GM15510 (cell line): ENCODE measurements around the gene RFX7.

Experiments used
- POLR2A ChIP-seq: IDR thresholded peaks from 3 replicates; pipeline ENCODE4 v1.6.1; 2011; ENCODE audit warnings: borderline replicate concordance; ENCODE audit not compliant: insufficient read length; ENCODE audit errors: extremely low read depth

RFX7 gene

DNA sequence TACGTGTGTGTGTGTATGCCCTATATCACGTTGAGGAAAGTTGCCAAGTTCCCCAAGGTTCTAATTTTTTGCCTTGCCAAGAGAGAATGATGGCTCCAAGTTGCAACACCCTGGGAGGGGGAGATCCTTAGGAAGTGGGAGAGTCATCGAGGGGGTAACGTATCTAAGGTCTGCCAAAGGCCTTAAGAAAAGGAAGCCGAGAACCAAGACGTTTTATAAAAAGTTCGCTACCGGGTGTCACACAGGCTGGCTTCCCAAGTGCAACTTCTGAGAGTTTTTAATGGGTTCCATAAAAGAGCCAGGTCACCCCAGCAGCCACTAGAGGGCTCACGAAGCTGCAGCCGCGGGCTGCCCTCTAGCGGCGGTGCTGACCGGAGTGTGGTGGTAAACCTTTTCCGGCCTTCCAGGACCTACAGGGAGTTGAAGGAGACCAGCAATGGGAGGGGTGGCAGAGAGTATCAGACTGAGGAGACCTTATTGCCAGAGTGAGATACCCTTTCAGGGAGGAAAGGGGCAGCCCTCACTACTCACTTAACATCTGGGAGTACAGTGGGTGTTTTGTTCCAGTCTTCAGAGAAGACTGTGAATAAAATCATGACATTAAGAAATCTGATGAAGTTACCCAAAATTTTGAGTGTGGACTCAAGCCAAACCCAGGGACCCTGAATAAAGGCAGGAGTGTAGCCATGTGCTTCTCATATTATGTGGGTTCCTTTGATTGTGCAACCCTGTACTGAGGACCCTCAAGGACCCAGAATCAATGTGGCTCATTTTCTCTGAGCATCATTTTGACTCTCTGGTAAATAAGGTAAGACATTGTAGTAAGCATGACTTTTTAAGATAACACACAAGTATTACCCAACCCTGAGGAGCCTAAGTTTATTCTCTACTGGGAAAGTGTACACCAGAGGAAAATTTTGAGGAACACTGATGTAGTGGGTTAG, 2.5 kb upstream of the RFX7 start:
- TF ChIP-seq POLR2A: peak; percentile 55

DNA sequence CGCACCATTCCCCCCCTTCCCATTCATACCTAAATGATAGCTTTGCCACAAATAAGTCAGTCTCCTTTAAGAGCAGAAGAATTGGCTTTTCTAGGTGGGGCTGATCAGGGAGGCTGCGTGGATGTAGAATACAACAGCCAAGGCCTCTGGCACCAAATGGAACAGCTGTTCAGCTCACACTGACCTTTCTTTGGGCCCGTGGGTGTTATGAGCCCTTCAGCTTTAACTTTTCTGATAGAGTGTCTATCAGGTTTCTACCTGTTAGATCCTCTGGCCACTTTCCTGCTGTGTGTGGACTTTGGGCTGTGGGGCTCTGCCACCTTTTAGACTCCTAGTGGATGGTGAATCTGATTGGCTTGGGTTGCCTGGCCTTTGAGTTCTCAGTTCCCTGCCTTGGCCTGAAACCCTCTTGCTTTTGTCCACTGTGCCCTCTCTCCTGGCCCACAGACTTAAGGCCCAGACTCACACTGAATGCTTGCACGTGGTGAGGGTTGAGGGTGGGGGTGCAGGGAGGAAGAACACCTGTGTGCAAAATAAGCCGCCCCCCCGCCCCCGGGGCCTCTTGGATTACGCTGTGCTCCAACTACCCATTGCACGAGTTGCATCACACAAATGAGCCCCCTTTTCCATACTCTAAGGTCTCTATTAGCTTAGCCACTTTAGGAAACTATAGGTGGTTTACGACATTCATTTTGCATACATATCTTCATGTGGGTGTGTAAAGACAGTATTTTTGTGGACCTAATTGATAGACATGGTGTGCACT, 1.3 kb upstream of the RFX7 start:
- peak; percentile 38 for TF ChIP-seq POLR2A

DNA sequence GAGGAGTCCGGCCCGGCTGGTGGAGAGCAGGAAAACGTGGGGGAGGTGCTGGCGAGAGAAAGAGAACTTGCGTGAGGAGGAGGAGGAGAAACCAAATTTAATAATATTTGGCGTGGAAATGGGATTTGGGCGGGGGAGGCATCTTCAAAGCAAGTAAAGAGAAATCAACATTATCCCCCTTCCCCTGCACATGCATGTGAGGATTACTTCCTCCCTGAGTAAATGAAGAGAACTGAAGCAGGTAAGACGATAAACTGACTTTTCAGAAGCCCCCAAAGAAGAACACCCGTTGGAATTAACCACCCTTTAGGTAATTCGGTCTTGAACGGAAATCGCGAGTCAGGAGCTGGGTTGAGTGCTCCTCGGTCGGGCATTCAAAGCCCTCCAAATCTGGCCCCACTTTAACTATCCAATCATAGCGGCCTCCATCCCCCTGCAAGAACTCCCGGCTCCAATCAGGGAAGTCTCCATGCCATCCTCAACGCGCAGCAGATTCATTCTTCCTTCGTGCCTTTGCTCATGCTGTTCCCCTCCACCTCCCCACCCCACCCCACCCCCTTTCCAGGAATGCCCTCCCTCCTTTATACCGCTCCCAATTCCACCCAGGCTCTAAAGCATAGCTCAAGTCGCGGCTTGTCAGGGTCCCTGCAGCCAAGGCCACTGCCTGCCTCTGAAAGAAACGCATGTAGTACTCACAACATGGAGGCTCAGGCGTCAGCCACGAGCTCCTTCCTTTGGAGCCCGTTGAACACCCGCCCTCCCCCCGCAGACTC, 545 bp upstream of the RFX7 start:
- TF ChIP-seq POLR2A: peak; percentile 5

DNA sequence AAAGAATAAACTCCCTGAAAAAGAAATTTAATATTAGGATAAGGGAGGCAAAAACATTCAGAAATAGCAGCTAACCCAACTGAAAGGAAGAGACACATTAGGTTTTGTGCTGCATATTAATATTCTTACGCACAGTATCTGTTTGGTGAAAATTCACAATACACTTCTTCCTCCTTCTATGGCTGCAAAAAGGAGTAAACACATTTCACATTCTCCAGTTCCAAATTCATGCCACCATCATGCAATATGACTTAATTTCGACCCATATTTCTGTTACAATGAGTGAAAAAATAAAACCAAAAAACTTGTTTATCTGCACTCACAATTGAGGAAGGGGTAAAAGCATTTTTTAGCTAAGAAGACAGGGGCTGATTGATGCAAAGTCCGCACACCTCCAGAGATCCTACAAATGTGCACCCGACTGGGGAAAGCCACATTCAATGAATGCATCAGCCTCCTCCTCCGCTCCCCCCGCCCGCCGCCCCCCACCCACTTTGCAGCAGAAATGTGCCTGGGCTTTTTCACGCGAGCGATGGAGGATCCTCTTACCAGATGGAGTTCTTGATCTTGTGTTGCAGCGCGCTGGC, 1.0 kb downstream of the RFX7 start:
- TF ChIP-seq POLR2A: no peak

DNA sequence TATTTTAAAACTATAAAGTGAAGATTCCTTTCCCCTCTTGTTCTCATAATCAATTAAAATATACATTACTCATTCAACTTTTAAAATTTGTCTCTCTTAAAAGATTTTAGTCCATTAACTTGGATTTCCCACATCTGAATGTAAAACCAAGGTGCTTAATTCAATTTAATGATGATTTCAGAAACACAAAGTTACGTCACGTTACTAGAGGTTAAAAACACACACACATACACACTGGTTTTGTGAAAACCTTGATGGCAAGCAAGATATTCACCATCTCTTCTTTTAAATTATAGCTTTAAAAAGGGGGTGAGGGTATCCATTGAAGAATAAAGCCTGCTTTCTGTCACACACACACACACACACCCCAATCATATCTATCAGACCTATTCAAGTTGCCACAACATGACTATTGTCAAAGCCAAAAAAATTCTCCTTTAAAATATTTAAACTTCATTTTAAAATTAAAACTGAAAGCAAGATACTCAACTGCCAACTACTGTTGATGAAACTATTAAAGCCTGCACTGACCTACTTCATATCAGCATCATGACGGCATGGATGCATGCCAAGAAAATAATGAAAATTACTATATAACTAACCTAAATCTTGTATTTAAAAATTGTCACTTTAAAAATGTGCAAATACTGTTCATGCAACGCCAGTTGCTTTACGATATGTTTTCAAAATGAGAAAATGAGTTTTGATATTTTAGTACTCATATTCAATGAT, 2.1 kb downstream of the RFX7 start:
- no peak for TF ChIP-seq POLR2A

DNA sequence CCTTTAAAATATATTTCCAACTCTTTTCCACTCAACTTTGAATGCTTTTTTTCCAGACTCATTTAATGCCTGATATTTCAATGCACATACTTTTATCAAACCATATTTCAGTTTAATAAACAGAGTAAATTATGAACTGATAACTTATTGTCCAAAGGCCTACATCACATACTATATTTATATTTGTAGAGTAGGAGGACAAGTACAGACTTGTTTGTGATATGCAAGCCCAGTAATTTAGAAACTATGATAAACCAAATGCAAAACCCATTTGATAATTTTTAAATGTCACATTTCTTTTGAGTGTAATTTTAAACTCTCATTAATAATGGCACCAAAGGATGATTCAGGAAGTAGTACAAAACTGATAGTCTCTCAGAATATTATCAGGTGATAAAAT, 3.3 kb downstream of the RFX7 start:
- no peak for TF ChIP-seq POLR2A

DNA sequence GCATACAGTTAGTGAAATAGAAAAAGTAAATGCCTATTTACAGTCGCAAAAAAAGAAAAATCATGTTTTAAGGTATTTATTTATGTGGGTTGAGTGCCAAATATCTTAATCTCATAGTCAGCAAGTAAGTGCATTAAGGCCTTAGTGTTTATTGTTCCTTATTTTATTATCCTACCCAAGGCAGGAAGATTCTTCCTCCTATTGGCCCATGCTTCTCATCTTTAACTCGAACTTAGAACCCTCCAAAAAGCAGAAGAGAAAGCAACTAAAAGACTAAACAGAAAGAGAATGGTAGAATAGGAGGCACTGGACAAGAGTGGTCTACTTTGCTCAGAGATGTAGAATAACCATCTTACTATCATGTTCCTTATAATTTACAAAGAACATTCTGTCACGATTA, 7.5 kb downstream of the RFX7 start:
- TF ChIP-seq POLR2A: no peak

DNA sequence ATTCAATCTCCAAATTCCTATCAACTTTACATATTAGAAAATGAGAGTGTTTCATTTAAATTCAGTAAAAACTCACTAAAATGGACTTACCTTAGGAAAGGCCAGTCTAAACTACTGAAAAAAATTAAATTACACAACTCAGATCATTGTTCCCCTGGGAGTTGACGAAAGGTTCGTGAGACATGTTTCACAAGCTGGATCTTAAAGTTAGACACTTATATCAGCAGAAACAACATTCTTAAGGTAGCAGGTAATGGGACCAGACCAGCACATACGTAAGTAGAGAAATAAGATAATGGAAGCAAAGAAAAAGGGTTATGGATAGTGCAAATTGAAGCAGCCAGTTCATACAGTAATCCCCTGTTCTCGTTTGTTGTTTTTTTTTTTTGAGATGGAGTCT, 8.9 kb downstream of the RFX7 start:
- TF ChIP-seq POLR2A: no peak

DNA sequence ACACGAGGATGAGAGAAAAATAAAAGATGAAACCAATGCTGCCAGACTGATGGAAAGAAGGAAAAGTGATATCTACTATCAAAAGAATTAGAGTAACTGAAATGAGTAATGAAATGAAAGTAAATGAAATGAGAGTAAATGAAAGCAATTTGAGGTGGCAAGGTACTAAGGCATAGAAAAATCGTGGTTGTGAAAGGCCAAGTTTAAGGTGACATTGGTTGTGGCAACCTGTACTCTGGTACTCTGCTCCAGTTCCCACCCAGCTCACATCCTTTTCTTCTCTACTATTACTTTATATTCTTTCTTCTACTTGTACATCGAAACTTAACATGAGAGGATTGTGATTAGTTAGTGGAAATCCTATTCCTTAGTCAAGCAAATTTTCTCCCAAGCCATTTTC, 10.1 kb downstream of the RFX7 start:
- TF ChIP-seq POLR2A: no peak

DNA sequence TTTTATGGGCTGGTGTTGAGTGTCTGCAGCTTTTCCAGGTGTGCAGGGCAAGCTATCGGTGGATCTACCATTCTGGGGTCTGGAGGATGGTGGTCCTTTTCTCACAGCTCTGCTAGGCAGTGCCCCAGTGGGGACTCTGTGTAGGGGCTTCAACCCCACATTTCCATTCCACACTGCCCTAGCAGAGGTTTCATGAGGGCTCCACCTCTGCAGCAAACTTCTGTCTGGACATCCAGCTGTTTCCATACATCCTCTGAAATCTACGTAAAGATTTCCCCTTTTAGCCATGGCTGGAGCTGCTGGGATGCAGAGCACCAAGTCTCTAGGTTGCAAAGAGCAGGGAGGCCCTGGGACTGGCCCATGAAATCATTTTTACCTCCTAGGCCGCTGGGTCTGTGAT, 11.6 kb downstream of the RFX7 start:
- TF ChIP-seq POLR2A: no peak

DNA sequence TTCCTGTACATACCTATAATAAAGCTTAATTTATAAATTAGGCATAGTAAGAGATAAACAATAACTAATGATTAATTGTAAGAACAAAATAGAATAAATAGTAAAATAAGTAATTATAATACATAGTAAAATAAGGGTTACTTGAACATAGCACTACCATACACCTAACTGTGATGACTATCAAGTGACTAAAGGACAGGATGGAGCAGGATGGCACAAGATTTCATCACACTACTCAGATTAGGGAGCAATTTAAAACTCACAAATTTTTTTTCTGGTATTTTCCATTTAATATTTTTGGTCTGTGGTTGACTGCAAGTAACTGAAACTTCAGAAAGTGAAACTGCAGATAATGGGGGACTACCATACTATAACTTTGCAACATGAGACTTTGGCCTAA, 14.8 kb downstream of the RFX7 start:
- no peak for TF ChIP-seq POLR2A

DNA sequence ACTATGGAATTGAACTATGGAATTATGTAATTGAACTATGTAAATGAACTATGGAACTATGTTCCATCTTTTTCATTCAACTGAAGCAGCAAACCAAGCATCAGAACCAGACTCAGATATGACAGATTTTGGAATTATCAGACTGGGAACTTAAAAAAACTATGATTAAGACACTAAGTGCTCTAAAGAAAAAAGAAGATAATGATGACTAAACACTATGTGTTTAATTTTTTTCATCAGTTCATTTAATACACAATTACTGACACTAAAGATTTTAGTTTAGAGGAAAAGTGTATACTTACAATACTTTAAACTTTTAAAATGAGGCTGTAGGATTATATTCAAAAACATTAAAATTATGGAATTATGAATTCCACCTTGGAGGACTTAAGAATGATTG, 15.3 kb downstream of the RFX7 start:
- TF ChIP-seq POLR2A: no peak

DNA sequence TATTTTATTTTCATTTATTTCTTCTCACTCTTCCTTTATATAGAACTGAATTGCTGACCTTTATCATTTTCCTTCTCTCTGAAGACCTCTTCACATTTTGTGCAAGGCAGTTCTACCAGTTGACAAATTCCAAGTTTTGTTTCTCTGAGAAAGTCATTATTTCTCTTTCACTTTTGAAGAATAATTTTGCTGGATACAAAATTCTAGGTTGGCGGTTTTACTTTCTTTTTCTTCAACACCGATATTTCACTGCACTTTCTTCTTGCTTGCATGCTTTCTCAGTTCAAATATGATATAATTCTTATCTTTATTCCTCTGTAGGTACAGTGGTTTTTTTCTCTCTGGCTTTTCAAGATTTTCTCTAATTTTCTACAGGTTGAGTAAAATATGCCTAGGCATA, 15.9 kb downstream of the RFX7 start:
- no peak for TF ChIP-seq POLR2A

DNA sequence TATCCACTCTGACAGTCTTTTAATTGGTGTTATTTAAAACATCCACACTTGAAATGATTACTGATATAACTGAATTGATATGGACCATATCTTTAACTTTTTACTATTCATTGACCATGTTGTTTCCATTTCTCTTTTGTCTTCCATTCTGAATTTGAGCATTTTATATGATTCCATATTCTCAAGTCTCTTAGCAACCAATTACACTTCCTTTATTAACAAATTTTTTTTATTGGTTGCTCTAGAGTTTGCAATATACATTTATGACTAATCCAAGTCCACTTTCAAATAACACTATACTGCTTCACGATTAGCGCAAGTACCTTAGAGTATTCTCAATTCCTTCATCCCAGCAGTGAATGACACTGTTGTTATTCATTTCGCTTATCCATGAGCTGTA, 16.4 kb downstream of the RFX7 start:
- no peak for TF ChIP-seq POLR2A
